Heart right ventricle (tissue), 16 donors: Measurements from ENCODE around the gene UTS2R. TPM values are rescaled to one million over a fixed set of nuclear protein-coding genes. Genes with fewer than 3 reads are reported as not detected.
A peak's percentile ranks its signal among the peaks of the same experiment; 100 is the strongest.

Experiments
- ATAC-seq, 8 donors: fragments of 200-7000 bp; cut with Tn5 transposase; one replicate each; pipeline ENCODE4 v1.9.1; 2020; ENCODE audit warnings: mild to moderate bottlenecking in 8 of 8, moderate library complexity in 8 of 8, moderate number of reproducible peaks in 1 of 8
- DNase-seq, 2 donors: peaks; one replicate each; pipeline ENCODE4 v3.0.0-alpha.2; 2020
- H3K27ac ChIP-seq, 10 donors: fragments of 200-600 bp; sonication (generic) in 2 of 10; one replicate each; pipeline versions ENCODE4 v1.5.0 to v1.8.0; 2020 to 2022; ENCODE audit warnings: mild to moderate bottlenecking in 3 of 10
- H3K27me3 ChIP-seq, 7 donors: fragments of 200-600 bp; one replicate each; pipeline ENCODE4 v1.8.0; 2021 to 2022; ENCODE audit warnings: mild to moderate bottlenecking in 2 of 7
- H3K36me3 ChIP-seq, 9 donors: fragments of 200-600 bp; sonication (generic) in 1 of 9; one replicate each; pipeline versions ENCODE4 v1.5.0 to v1.8.0; 2020 to 2022; ENCODE audit warnings: mild to moderate bottlenecking in 2 of 9
- H3K4me1 ChIP-seq, 9 donors: fragments of 200-600 bp; sonication (generic) in 1 of 9; one replicate each; pipeline versions ENCODE4 v1.5.0 to v1.8.0; 2020 to 2022; ENCODE audit warnings: mild to moderate bottlenecking in 4 of 9
- H3K4me3 ChIP-seq, 10 donors: fragments of 200-600 bp; sonication (generic) in 2 of 10; one replicate each; pipeline versions ENCODE4 v1.5.0 to v1.8.0; 2020 to 2022; ENCODE audit warnings: mild to moderate bottlenecking in 7 of 10, moderate library complexity in 2 of 10
- H3K9me3 ChIP-seq, 11 donors: fragments of 200-600 bp in 10 of 11; sonication (generic) in 2 of 11; one replicate each; pipeline versions ENCODE4 v1.5.0 to v1.8.0; 2013 to 2022; ENCODE audit warnings: mild to moderate bottlenecking in 2 of 11, control low read depth in 1 of 11, moderate library complexity in 1 of 11
- CTCF ChIP-seq, 9 donors: fragments of 200-600 bp; sonication (generic) in 2 of 9; IDR thresholded peaks; one replicate each; pipeline versions ENCODE4 v1.5.0 to v1.8.0; 2021 to 2022; ENCODE audit warnings: antibody characterized with exemption in 9 of 9, mild to moderate bottlenecking in 5 of 9, moderate library complexity in 1 of 9
- WGBS, 2 donors: extraction: QIAGEN DNeasy Blood & Tissue Kit; methylation state at CpG; one replicate each; pipeline ENCODE4 v1.1.7; 2013; ENCODE audit warnings: inconsistent platforms in 1 of 2; 5-methylcytosine and 5-hydroxymethylcytosine counted together
- intact Hi-C, 10 donors: fragments of 100-400 bp; cut with DNase I; formaldehyde crosslinking; loops; one replicate each; pipeline versions ENCODE4 v1.11.1 to v1.14.2; 2022
- polyA plus RNA-seq, 2 donors: library from polyadenylated mRNA; stranded (reverse); fragments of 200-250 nt; gene quantifications; one replicate each; pipeline ENCODE4 v1.2.3, GENCODE V29; 2013
- total RNA-seq, 10 donors: library from RNA; stranded (reverse); fragmentation: NEBNext Ultra II Directional in 3 of 10; extraction: Animal tissue kit (Norgen Biotek cat#: 25700) in 3 of 10; gene quantifications; one replicate each; pipeline versions ENCODE4 v1.2.1 to v1.2.4, GENCODE V29; 2021 to 2023
- donor health status: Arrhythmogenic right ventricular cardiomyopathy.
- donor health status: ischemic (EF 13 %, LVEDD 7.1; RV severe dilation, severe dysfunction).
- donor health status: healthy with polysubstance abuse.
- donor health status: DM: no; HTN: yes; CAD: no.
- donor health status: DM: no; HTN: no; CAD: no.
- donor health status: ischemic (EF 25% LVEDD 6.9; RV normal size, moderate dysfunction).
- donor health status: ischemic (EF 25% LVEDD 5.7; RV mildly dilated, moderate dysfunction).
- donor health status: healthy.
- donor health status: DM: yes; HTN: yes; CAD: no.
- donor health status: Ischemic cardiomyopathy.
- donor health status: ischemic (EF 35%, LVEDD 5.7; RV mildly dilated, moderate dysfunction).
- donor health status: nonischemic (EF 11% LVEDD 7.7; RV severe dilation, severe dysfunction).
- donor health status: DM: yes; HTN: yes; CAD: no.
- donor health status: PGD.
- donor health status: ischemic (EF 29% LVEDD 5.4; RV normal size, mild dysfunction).
- donor health status: nonischemic (EF 23%, LVEDD 6.1; RV moderate dilation, normal function).

Gene UTS2R
- total and polyA plus RNA-seq, 12 donors = 0.04 to 5.9 (median 1.3) TPM; not detected in 1

DNA sequence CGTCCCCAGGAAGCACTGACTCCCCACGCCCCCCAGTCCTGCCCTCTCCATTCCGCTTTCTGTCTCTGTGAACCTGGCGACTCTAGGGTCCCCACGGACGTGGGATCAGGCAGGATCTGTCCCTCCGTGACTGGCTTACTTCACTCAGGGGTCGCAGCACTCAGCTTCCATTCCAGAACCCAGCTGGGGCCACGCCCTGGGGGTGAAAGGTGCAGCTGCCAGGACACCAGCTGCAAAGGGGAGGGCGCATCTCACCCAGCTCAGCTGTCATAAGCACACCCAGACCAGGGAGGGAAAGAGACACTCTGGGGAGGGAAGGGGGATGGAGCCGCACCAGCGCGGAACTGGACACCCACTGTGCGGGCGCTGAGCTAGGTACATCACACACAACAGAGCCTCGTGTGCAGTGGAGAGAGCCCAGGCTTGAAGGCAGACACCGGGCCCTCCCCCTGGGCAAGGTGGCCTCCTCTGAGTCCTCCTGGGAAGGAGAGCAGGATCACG, 28.1 kb downstream of the UTS2R start:
- intact Hi-C loops = loop anchor here in 1 of 10 donors (5.0 kb wide), 1 partner anchor 42 kb away; the partner anchor contains the start of gene TEX19
- WGBS, 2 donors = 89 to 92% methylated on average over 18 of the region's 18 CpGs
- Histone ChIP-seq H3K9me3 (no peaks in the 10 kb centered on the region), H3K4me1 (peaks cover 0 to 35% (median 0%) of the 10 kb centered on the region in 9 donors), H3K4me3 (no peak overlapping the region), H3K36me3 (peaks cover 0 to 48% (median 0%) of the 10 kb centered on the region in 9 donors), H3K27ac (peak overlapping the region in 3 of 10 donors; percentile 22 to 75 (median 51)), H3K27me3 (no peaks in the 10 kb centered on the region)
- peak in 1 of 8 donors; percentile 10 for ATAC-seq
- TF ChIP-seq CTCF (IDR thresholded peaks at IDR 0.05) = no peak
- no peak for DNase-seq

DNA sequence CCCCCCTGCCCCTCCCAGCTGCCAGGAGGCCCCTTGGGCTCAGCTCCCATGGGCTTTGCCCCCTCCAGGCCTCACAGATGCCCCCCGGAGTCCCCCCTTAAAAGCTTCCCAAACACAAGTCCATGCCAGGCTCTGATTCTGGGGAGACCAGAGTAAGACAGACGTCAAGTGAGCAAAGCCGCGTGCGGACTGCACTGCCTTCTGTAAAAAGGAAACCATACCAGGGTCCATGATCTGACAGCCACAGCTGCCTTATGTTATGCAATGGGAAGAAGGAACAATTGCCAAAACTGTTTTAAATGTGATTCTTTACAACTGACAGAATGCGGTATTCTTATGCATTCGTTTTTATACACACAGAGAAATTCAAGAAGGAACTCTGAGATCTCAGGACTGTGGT, 28.6 kb downstream of the UTS2R start:
- no peak for DNase-seq
- TF ChIP-seq CTCF (IDR thresholded peaks at IDR 0.05) = no peak

GRCh38 chr17:82400830-82401229, 29.3 kb downstream of the UTS2R start:
- peak overlapping the region in 1 of 10 donors; percentile 26 for H3K4me3 ChIP-seq
- intact Hi-C loops = no loop called here
- H3K36me3 ChIP-seq = peaks cover 0 to 46% (median 0%) of the 10 kb centered on the region in 9 donors
- H3K27ac ChIP-seq = peak overlapping the region in 1 of 10 donors; percentile 75
- no peaks in the 10 kb centered on the region for H3K9me3 ChIP-seq
- no peak for TF ChIP-seq CTCF (IDR thresholded peaks at IDR 0.05)
- ATAC-seq = peak in 4 of 8 donors; percentile 21 to 66 (median 54)
- no peaks in the 10 kb centered on the region for H3K27me3 ChIP-seq
- DNase-seq = peak in 1 of 2 donors; percentile 47
- WGBS, 2 donors = 91 to 93% methylated on average over 17 to 19 of the region's 19 CpGs
- H3K4me1 ChIP-seq = peaks cover 0 to 35% (median 0%) of the 10 kb centered on the region in 9 donors

More for the DNA sequence above, 28.6 kb downstream of the UTS2R start:
- H3K27ac ChIP-seq = peak overlapping the region in 2 of 10 donors; percentile 26 to 75
- H3K27me3 ChIP-seq = no peaks in the 10 kb centered on the region
- peak overlapping the region in 1 of 10 donors; percentile 26 for H3K4me3 ChIP-seq
- WGBS, 2 donors = 75 to 83% methylated on average over 7 of the region's 7 CpGs
- H3K9me3 ChIP-seq = no peaks in the 10 kb centered on the region
- H3K4me1 ChIP-seq = peaks cover 0 to 35% (median 0%) of the 10 kb centered on the region in 9 donors
- intact Hi-C loops = no loop called here
- ATAC-seq = no peak
- peaks cover 0 to 48% (median 0%) of the 10 kb centered on the region in 9 donors for H3K36me3 ChIP-seq

DNA sequence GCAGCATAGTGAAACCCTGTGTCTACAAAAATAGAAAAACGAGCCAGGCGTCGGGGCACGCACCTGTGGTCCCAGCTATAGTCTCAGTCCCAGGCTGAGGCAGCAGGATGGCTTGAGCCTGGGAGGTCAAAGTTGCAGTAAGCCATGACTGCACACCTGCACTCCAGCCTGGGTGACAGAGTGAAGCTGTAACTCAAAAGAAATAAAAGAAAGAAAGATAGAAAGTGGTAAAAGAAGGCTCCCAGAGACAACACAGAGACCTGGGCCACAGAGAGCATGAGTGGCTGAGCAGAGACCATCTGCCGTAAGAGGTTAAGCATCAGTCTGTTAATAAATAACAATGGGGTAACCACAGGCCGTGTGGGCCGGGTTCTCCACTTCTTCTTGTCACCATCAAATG, 31.3 kb downstream of the UTS2R start:
- Histone ChIP-seq H3K27me3 (no peaks in the 10 kb centered on the region), H3K4me3 (no peak overlapping the region), H3K9me3 (no peaks in the 10 kb centered on the region), H3K27ac (no peak overlapping the region), H3K36me3 (peaks cover 0 to 48% (median 0%) of the 10 kb centered on the region in 9 donors), H3K4me1 (peaks cover 0 to 40% (median 11%) of the 10 kb centered on the region in 9 donors)
- ATAC-seq = no peak
- no peak for DNase-seq
- TF ChIP-seq CTCF (IDR thresholded peaks at IDR 0.05) = no peak
- intact Hi-C loops = no loop called here
- 94 to 95% methylated on average over 7 of the region's 7 CpGs for WGBS, 2 donors
